IPS DF 19.7 (cell line): ENCODE data around the gene SLC1A7.

Experiments used
- DNase-seq: peaks from one replicate; pipeline ENCODE4 v3.0.0-alpha.2; 2013; ENCODE audit warnings: low read depth, low spot score

Gene SLC1A7

GRCh38 chr1:53076721-53077598 lies 65.5 kb downstream of the SLC1A7 start:
- DNase-seq = no peak

GRCh38 chr1:53076165-53076564 lies 66.3 kb downstream of the SLC1A7 start:
- DNase-seq = no peak

GRCh38 chr1:53075761-53076163 lies 66.7 kb downstream of the SLC1A7 start:
- no peak for DNase-seq

GRCh38 chr1:53075206-53075605 lies 67.2 kb downstream of the SLC1A7 start:
- no peak for DNase-seq

GRCh38 chr1:53074313-53075154 lies 67.9 kb downstream of the SLC1A7 start:
- DNase-seq = no peak

GRCh38 chr1:53073868-53074311 lies 68.5 kb downstream of the SLC1A7 start:
- DNase-seq = no peak

- no peak for DNase-seq
Measured at GRCh38 chr1:53073287-53073686, 69.2 kb downstream of the SLC1A7 start.

- DNase-seq = no peak
Measured at GRCh38 chr1:53071915-53072314, 70.5 kb downstream of the SLC1A7 start.

- DNase-seq = no peak
Measured at GRCh38 chr1:53071167-53071865, 71.1 kb downstream of the SLC1A7 start.

GRCh38 chr1:53070621-53071020 lies 71.8 kb downstream of the SLC1A7 start:
- DNase-seq = no peak

- no peak for DNase-seq
Measured at GRCh38 chr1:53069663-53070327, 72.6 kb downstream of the SLC1A7 start.

GRCh38 chr1:53069265-53069662 lies 73.2 kb downstream of the SLC1A7 start:
- no peak for DNase-seq

- no peak for DNase-seq
Measured at GRCh38 chr1:53068314-53069099, 73.9 kb downstream of the SLC1A7 start.

- no peak for DNase-seq
Measured at GRCh38 chr1:53067886-53068285, 74.6 kb downstream of the SLC1A7 start.

- no peak for DNase-seq
Measured at GRCh38 chr1:53066891-53067738, 75.3 kb downstream of the SLC1A7 start.

- no peak for DNase-seq
Measured at GRCh38 chr1:53066488-53066887, 76.0 kb downstream of the SLC1A7 start.

GRCh38 chr1:53065391-53065790 lies 77.0 kb downstream of the SLC1A7 start:
- DNase-seq = no peak

GRCh38 chr1:53063744-53064515 lies 78.5 kb downstream of the SLC1A7 start:
- DNase-seq = no peak
